Natural killer cell (primary cell): ENCODE results near the gene UBAC1. TPM values are rescaled to one million over a fixed set of nuclear protein-coding genes. Genes with fewer than 3 reads are reported as not detected.

Experiments
- ATAC-seq, 3 donors: fragments of 150-1000 bp in 2 of 3; fragments of 200-7000 bp in 1 of 3; cut with Tn5 transposase; 1 replicate in 1 of 3; 2 replicates in 2 of 3; pipeline ENCODE4 v1.10.0; 2021; ENCODE audit warnings: mild to moderate bottlenecking in 2 of 3, moderate library complexity in 2 of 3
- DNase-seq, 2 donors: peaks; one replicate each; pipeline versions ENCODE4 v3.0.0 to v3.0.0-alpha.2; 2013 to 2021; ENCODE audit warnings: mixed read lengths in 1 of 2
- H3K27ac ChIP-seq: one replicate; pipeline ENCODE4 v1.5.1; 2013; ENCODE audit warnings: mild to moderate bottlenecking, low read length
- H3K27me3 ChIP-seq: one replicate; pipeline ENCODE4 v1.6.1; 2013; ENCODE audit warnings: low read length; ENCODE audit not compliant: control insufficient read depth, insufficient read depth
- H3K36me3 ChIP-seq: one replicate; pipeline ENCODE4 v1.6.1; 2013; ENCODE audit warnings: low read length; ENCODE audit not compliant: control insufficient read depth, insufficient read depth
- H3K4me1 ChIP-seq: one replicate; pipeline ENCODE4 v1.6.1; 2013; ENCODE audit warnings: low read length; ENCODE audit not compliant: control insufficient read depth, insufficient read depth
- H3K4me3 ChIP-seq: one replicate; pipeline ENCODE4 v1.5.1; 2013; ENCODE audit warnings: low read length
- H3K9me3 ChIP-seq: one replicate; pipeline ENCODE4 v1.6.1; 2013; ENCODE audit warnings: low read length; ENCODE audit not compliant: control insufficient read depth, insufficient read depth
- H3K27ac Mint-ChIP-seq, 2 donors: one replicate each; pipeline ENCODE4 v1.8.0; 2022; ENCODE audit warnings: mild to moderate bottlenecking in 2 of 2, mixed read lengths in 2 of 2, moderate library complexity in 1 of 2
- H3K27me3 Mint-ChIP-seq, 2 donors: one replicate each; pipeline ENCODE4 v1.8.0; 2022; ENCODE audit warnings: low read depth in 2 of 2, mixed read lengths in 2 of 2
- H3K36me3 Mint-ChIP-seq: one replicate; pipeline ENCODE4 v1.8.0; 2022; ENCODE audit warnings: mixed read lengths
- H3K4me1 Mint-ChIP-seq, 2 donors: one replicate each; pipeline ENCODE4 v1.8.0; 2022; ENCODE audit warnings: mixed read lengths in 2 of 2
- H3K4me3 Mint-ChIP-seq: one replicate; pipeline ENCODE4 v1.8.0; 2022; ENCODE audit warnings: mild to moderate bottlenecking, moderate library complexity, mixed read lengths
- H3K9me3 Mint-ChIP-seq, 2 donors: one replicate each; pipeline ENCODE4 v1.8.0; 2022; ENCODE audit warnings: mixed read lengths in 2 of 2
- CTCF ChIP-seq: fragments of 200-600 bp; IDR thresholded peaks from one replicate; pipeline ENCODE4 v1.8.0; 2022; ENCODE audit warnings: antibody characterized with exemption
- WGBS: methylation state at CpG from one replicate; pipeline ENCODE4 v1.1.7; 2013; ENCODE audit warnings: missing lambda C conversion rate; ENCODE audit not compliant: insufficient coverage; 5-methylcytosine and 5-hydroxymethylcytosine counted together
- intact Hi-C: fragments of 100-400 bp; cut with micrococcal nuclease; formaldehyde crosslinking; loops from one replicate; pipeline ENCODE4 v1.14.2; 2022
- total RNA-seq, 4 donors: library from RNA; stranded (reverse); fragments of 120-200 nt in 1 of 4; gene quantifications; one replicate each; pipeline versions ENCODE4 v1.2.3 to v1.2.4, GENCODE V29; 2013 to 2022

UBAC1 gene
- total RNA-seq, 3 donors from 2014 or later (not counting 1 experiment from before 2014, with no cell fraction given), result 22.7 to 31.8 (median 27.6) TPM

DNA sequence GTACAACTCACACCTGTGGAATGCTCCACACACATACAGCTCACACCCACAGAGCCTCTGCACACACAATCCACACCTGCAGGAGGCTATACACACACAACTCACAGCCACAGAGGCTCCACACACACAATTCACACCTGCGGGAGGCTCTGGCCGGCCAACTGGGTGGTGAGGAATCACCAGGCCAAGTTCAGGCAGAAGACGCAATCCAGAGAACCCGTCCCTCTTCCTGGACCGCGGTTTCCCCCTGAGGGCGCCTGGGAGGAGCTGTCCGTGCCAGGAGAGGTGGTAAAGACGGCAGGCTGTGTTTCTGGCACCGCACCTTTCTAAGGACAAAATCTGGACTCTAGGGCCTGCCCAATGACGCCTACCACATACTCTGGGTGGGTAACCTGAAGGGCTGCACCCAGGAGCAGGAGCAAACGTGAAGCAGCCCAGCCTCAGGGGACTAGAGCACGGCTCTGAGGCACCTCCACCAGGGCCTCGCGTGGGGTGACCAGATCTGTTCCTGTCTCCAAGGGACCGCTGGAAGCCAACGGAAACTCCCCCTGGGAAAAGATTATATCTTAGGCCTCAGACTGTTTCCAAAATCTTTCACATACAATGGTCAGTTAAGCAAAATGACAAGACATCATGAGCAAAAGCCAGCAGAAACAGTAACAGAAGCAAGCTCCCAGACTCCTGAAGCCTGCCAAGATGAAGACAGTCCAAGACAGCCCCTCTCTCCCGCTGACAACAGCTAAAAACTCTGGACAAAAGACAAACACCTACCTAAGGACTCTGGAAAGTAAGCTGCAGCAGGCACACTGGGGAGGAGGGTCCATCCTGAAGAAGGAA is 70.8 kb downstream of the UBAC1 start:
- Mint-ChIP-seq H3K4me3 (no peak overlapping the region), H3K4me1 (peaks cover 59% of the 10 kb centered on the region in 2 donors), H3K36me3 (no peaks in the 10 kb centered on the region), H3K9me3 (no peaks in the 10 kb centered on the region), H3K27ac (no peak overlapping the region), H3K27me3 (no peaks in the 10 kb centered on the region)
- Histone ChIP-seq H3K36me3 (no peaks in the 10 kb centered on the region), H3K4me3 (no peak overlapping the region), H3K9me3 (no peaks in the 10 kb centered on the region), H3K4me1 (peaks cover 40% of the 10 kb centered on the region), H3K27ac (no peak overlapping the region), H3K27me3 (no peaks in the 10 kb centered on the region)
- TF ChIP-seq CTCF, result no peak
- intact Hi-C loops, result no loop called here
- DNase-seq, result no peak
- ATAC-seq, result no peak
- WGBS, result 87% methylated on average over 18 of the region's 18 CpGs

- ATAC-seq, result no peak
- H3K9me3 ChIP-seq, result no peaks in the 10 kb centered on the region
- intact Hi-C loops, result no loop called here
- H3K27me3 Mint-ChIP-seq, result no peaks in the 10 kb centered on the region
- no peaks in the 10 kb centered on the region for H3K36me3 Mint-ChIP-seq
- H3K9me3 Mint-ChIP-seq, result no peaks in the 10 kb centered on the region
- H3K4me1 ChIP-seq, result peaks cover 43% of the 10 kb centered on the region
- DNase-seq, result no peak
- H3K36me3 ChIP-seq, result no peaks in the 10 kb centered on the region
- no peaks in the 10 kb centered on the region for H3K27me3 ChIP-seq
- no peak overlapping the region for H3K27ac ChIP-seq
- no peak overlapping the region for H3K4me3 ChIP-seq
- no peak overlapping the region for H3K4me3 Mint-ChIP-seq
- no peak for TF ChIP-seq CTCF
- H3K4me1 Mint-ChIP-seq, result peaks cover 57 to 60% of the 10 kb centered on the region in 2 donors
- 94% methylated on average over 19 of the region's 19 CpGs for WGBS
- peak overlapping the region; percentile 50 to 90 for H3K27ac Mint-ChIP-seq
Observed at GRCh38 chr9:135889564-135890189, 71.5 kb downstream of the UBAC1 start.

DNA sequence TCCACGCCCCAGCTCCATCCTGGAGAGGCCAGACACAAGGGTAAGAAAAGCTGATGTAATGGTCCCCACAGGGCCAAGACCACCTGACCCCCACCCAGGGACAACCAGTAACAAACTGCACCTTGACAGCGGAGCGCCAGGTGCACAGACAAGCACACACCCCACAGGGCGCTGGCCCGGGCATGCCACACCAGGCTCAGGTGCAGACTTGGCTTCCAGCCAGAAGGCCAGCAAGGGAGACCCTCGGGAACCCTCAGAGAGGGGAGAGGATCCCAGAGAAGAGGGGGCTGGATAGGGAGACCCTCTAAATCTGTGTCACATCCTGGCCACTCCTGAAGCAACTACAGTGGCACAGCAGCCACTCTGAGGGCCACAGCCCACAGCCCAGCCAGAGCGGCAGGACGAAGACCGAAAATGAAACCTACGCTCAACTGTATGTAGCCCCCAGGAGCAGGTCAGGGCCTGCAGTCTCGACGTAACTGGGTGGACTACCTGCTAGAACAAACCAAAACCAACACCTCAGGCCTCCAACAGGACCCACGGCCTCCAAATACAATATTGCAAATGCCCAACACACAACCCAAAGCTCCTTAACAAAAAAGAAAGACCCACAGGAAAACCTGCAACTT is 72.3 kb downstream of the UBAC1 start:
- Histone ChIP-seq H3K27me3 (no peaks in the 10 kb centered on the region), H3K4me3 (no peak overlapping the region), H3K27ac (peak overlapping the region; percentile 7), H3K4me1 (peaks cover 43% of the 10 kb centered on the region), H3K36me3 (no peaks in the 10 kb centered on the region), H3K9me3 (no peaks in the 10 kb centered on the region)
- Mint-ChIP-seq H3K36me3 (no peaks in the 10 kb centered on the region), H3K27ac (peak overlapping the region; percentile 50 to 90), H3K27me3 (no peaks in the 10 kb centered on the region), H3K4me1 (peaks cover 62 to 65% of the 10 kb centered on the region in 2 donors), H3K4me3 (peak overlapping the region; percentile 69), H3K9me3 (no peaks in the 10 kb centered on the region)
- no peak for DNase-seq
- no peak for ATAC-seq
- WGBS, result 73% methylated on average over 13 of the region's 13 CpGs
- intact Hi-C loops, result no loop called here
- TF ChIP-seq CTCF, result no peak
